ENCODE data around the gene FIBP. TPM values are rescaled to one million over a fixed set of nuclear protein-coding genes. Genes with fewer than 3 reads are reported as not detected.
"Not testable (repeated sequence)": the region's sequence is repeated elsewhere in the genome, so short reads cannot be mapped to it uniquely, and the experiment has no call there.

The FIBP gene
- total RNA-seq, 1 donor from 2014 or later, result 67.4 TPM

GRCh38 chr11:65894034-65894591 is 5.8 kb upstream of the FIBP start:
- Histone ChIP-seq H3K79me2 (ENCODE audit: insufficient read depth, low read length) (peaks cover 80% of the 10 kb centered on the region), H3K9ac (ENCODE audit: low read length) (peak overlapping the region; percentile 19), H3K27ac (ENCODE audit: low read depth, low read length) (no peak overlapping the region), H3K4me2 (ENCODE audit: low read length) (peak overlapping the region; percentile 99), H3K4me3 (ENCODE audit: insufficient read depth, low read depth, low read length) (no peak overlapping the region), H3K36me3 (ENCODE audit: insufficient read depth, low read length) (peaks cover 26% of the 10 kb centered on the region), H3K4me1 (ENCODE audit: insufficient read depth, low read length) (peaks cover 73% of the 10 kb centered on the region), H3K27me3 (ENCODE audit: insufficient read depth, low read length) (no peaks in the 10 kb centered on the region), H4K20me1 (ENCODE audit: insufficient read depth, low read length) (peaks cover 81% of the 10 kb centered on the region), H3K9me3 (ENCODE audit: insufficient read depth, low read depth, low read length) (no peaks in the 10 kb centered on the region), H2AFZ (ENCODE audit: low read depth, low read length) (no peak overlapping the region)
- Mint-ChIP-seq H3K27ac (ENCODE audit: unreplicated experiment) (no peak overlapping the region), H3K4me1 (ENCODE audit: low read depth, unreplicated experiment) (peaks cover 30% of the 10 kb centered on the region), H3K27me3 (ENCODE audit: low read depth, unreplicated experiment) (no peaks in the 10 kb centered on the region), H3K4me3 (ENCODE audit: unreplicated experiment) (no peak overlapping the region), H3K9me3 (ENCODE audit: unreplicated experiment) (no peaks in the 10 kb centered on the region), H3K36me3 (ENCODE audit: low read depth, unreplicated experiment) (peaks cover 14% of the 10 kb centered on the region)
- no peak for TF ChIP-seq CTCF (IDR thresholded peaks at IDR 0.05; ENCODE audit: insufficient read depth, low read depth, low read length)
- no peak for TF ChIP-seq EZH2 (IDR thresholded peaks at IDR 0.05; ENCODE audit: insufficient read depth, low read length)
- DNase-seq (ENCODE audit: low read depth) (no peak), FAIRE-seq (no peak)

GRCh38 chr11:65892661-65893317 is 4.5 kb upstream of the FIBP start:
- DNase-seq (ENCODE audit: low read depth) (no peak), FAIRE-seq (no peak)
- Mint-ChIP-seq H3K4me1 (ENCODE audit: low read depth, unreplicated experiment) (peaks cover 33% of the 10 kb centered on the region), H3K27me3 (ENCODE audit: low read depth, unreplicated experiment) (no peaks in the 10 kb centered on the region), H3K9me3 (ENCODE audit: unreplicated experiment) (no peaks in the 10 kb centered on the region), H3K4me3 (ENCODE audit: unreplicated experiment) (peak overlapping the region; percentile 81), H3K27ac (ENCODE audit: unreplicated experiment) (peak overlapping the region; percentile 86), H3K36me3 (ENCODE audit: low read depth, unreplicated experiment) (peaks cover 14% of the 10 kb centered on the region)
- TF ChIP-seq EZH2 (IDR thresholded peaks at IDR 0.05; ENCODE audit: insufficient read depth, low read length) (no peak), CTCF (IDR thresholded peaks at IDR 0.05; ENCODE audit: insufficient read depth, low read depth, low read length) (no peak)
- Histone ChIP-seq H3K27me3 (ENCODE audit: insufficient read depth, low read length) (no peaks in the 10 kb centered on the region), H3K4me2 (ENCODE audit: low read length) (peak overlapping the region; percentile 99), H3K4me3 (ENCODE audit: insufficient read depth, low read depth, low read length) (no peak overlapping the region), H3K79me2 (ENCODE audit: insufficient read depth, low read length) (peaks cover 71% of the 10 kb centered on the region), H2AFZ (ENCODE audit: low read depth, low read length) (no peak overlapping the region), H3K9ac (ENCODE audit: low read length) (peak overlapping the region; percentile 79), H4K20me1 (ENCODE audit: insufficient read depth, low read length) (peaks cover 70% of the 10 kb centered on the region), H3K4me1 (ENCODE audit: insufficient read depth, low read length) (peaks cover 74% of the 10 kb centered on the region), H3K9me3 (ENCODE audit: insufficient read depth, low read depth, low read length) (no peaks in the 10 kb centered on the region), H3K27ac (ENCODE audit: low read depth, low read length) (no peak overlapping the region), H3K36me3 (ENCODE audit: insufficient read depth, low read length) (peaks cover 26% of the 10 kb centered on the region)

GRCh38 chr11:65892137-65892540 is 3.9 kb upstream of the FIBP start:
- DNase-seq (ENCODE audit: low read depth); H3K27ac ChIP-seq (ENCODE audit: low read depth, low read length); FAIRE-seq; H3K9me3 Mint-ChIP-seq (ENCODE audit: unreplicated experiment); H3K27me3 ChIP-seq (ENCODE audit: insufficient read depth, low read length); H3K9me3 ChIP-seq (ENCODE audit: insufficient read depth, low read depth, low read length); H2AFZ ChIP-seq (ENCODE audit: low read depth, low read length); H3K27me3 Mint-ChIP-seq (ENCODE audit: low read depth, unreplicated experiment): not testable (repeated sequence)
- Mint-ChIP-seq H3K27ac (ENCODE audit: unreplicated experiment) (peak overlapping the region; percentile 26), H3K4me1 (ENCODE audit: low read depth, unreplicated experiment) (peaks cover 32% of the 10 kb centered on the region), H3K4me3 (ENCODE audit: unreplicated experiment) (peak overlapping the region; percentile 81), H3K36me3 (ENCODE audit: low read depth, unreplicated experiment) (peaks cover 14% of the 10 kb centered on the region)
- peak overlapping the region; percentile 99 for H3K4me2 ChIP-seq (ENCODE audit: low read length)
- H3K9ac ChIP-seq (ENCODE audit: low read length), result peak overlapping the region; percentile 79
- peaks cover 26% of the 10 kb centered on the region for H3K36me3 ChIP-seq (ENCODE audit: insufficient read depth, low read length)
- peak overlapping the region; percentile 60 for H3K4me3 ChIP-seq (ENCODE audit: insufficient read depth, low read depth, low read length)
- peaks cover 69% of the 10 kb centered on the region for H4K20me1 ChIP-seq (ENCODE audit: insufficient read depth, low read length)
- H3K79me2 ChIP-seq (ENCODE audit: insufficient read depth, low read length), result peaks cover 71% of the 10 kb centered on the region
- H3K4me1 ChIP-seq (ENCODE audit: insufficient read depth, low read length), result peaks cover 74% of the 10 kb centered on the region
